GM18505 (cell line): Measurements from ENCODE around the gene CREB3L2.
"Not testable (repeated sequence)": the region's sequence is repeated elsewhere in the genome, so short reads cannot be mapped to it uniquely, and the experiment has no call there.

Source experiments
- ATAC-seq: cut with Tn5 transposase; IDR thresholded peaks from one replicate; pipeline ENCODE4 v1.9.1; 2021; ENCODE audit not compliant: unreplicated experiment
- POLR2A ChIP-seq: IDR thresholded peaks from 4 replicates; pipeline ENCODE4 v1.6.1; 2011; ENCODE audit warnings: borderline replicate concordance; ENCODE audit not compliant: insufficient read depth, insufficient read length; ENCODE audit errors: extremely low read depth

CREB3L2 gene

GRCh38 chr7:137844677-137845425, 157.0 kb downstream of the CREB3L2 start:
- no peak for TF ChIP-seq POLR2A
- ATAC-seq: no peak

GRCh38 chr7:137839903-137840779, 161.7 kb downstream of the CREB3L2 start:
- no peak for TF ChIP-seq POLR2A
- ATAC-seq: no peak

GRCh38 chr7:137838706-137839315, 163.1 kb downstream of the CREB3L2 start:
- no peak for ATAC-seq
- no peak for TF ChIP-seq POLR2A

GRCh38 chr7:137836541-137836940, 165.3 kb downstream of the CREB3L2 start:
- TF ChIP-seq POLR2A: no peak
- no peak for ATAC-seq

- no peak for TF ChIP-seq POLR2A
- no peak for ATAC-seq
These were observed 165.8 kb downstream of the CREB3L2 start for GRCh38 chr7:137836113-137836509.

GRCh38 chr7:137835486-137836112, 166.3 kb downstream of the CREB3L2 start:
- TF ChIP-seq POLR2A: no peak
- no peak for ATAC-seq

GRCh38 chr7:137834552-137834951, 167.3 kb downstream of the CREB3L2 start:
- ATAC-seq: no peak
- TF ChIP-seq POLR2A: no peak

- not testable (repeated sequence) for ATAC-seq
These were observed 168.9 kb downstream of the CREB3L2 start for GRCh38 chr7:137832990-137833389.

GRCh38 chr7:137832382-137832781, 169.5 kb downstream of the CREB3L2 start:
- ATAC-seq: no peak
- TF ChIP-seq POLR2A: no peak

- not testable (repeated sequence) for ATAC-seq
These were observed 170.3 kb downstream of the CREB3L2 start for GRCh38 chr7:137831555-137831954.

GRCh38 chr7:137829337-137829992, 172.4 kb downstream of the CREB3L2 start:
- no peak for TF ChIP-seq POLR2A
- ATAC-seq: no peak

GRCh38 chr7:137828456-137828855, 173.4 kb downstream of the CREB3L2 start:
- ATAC-seq: no peak
- TF ChIP-seq POLR2A: no peak

GRCh38 chr7:137825489-137825888, 176.4 kb downstream of the CREB3L2 start:
- ATAC-seq: no peak

More at GRCh38 chr7:137825489-137825888, 176.4 kb downstream of the CREB3L2 start:
- TF ChIP-seq POLR2A: no peak
